ENCODE data around the gene CAPN3.

DNA sequence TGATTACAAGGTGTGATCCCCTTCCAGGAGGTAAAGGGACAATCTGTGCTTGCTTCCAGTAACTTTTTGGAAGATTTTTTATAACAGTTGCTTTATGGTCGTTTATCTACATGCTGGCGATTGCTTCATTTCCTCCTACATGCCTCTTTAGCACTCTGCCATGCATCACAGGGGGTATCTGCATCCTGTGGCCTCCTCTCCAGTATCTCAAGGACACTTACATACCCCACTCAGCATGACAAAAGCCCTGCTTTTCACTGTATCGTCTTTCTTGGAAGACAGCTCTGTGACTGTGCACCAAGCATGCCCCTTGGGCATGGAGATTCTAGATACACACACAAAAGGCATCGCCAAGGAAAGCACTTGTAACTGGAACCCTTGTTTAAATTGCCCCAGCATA, 25.3 kb downstream of the CAPN3 start:
- TF ChIP-seq POLR2A (IDR thresholded peaks at IDR 0.05; ENCODE audit: low read depth, low read length) (no peak), POLR2AphosphoS5 (IDR thresholded peaks at IDR 0.05; ENCODE audit: low read depth, low read length) (no peak), SPI1 (IDR thresholded peaks at IDR 0.05; ENCODE audit: low read depth, low read length) (no peak), POU2F2 (IDR thresholded peaks at IDR 0.05; ENCODE audit: low read depth, low read length) (no peak)

All from GM12891 (cell line).